H9 (cell line): Measurements from ENCODE around the gene ITPR2. TPM values are rescaled to one million over a fixed set of nuclear protein-coding genes. Genes with fewer than 3 reads are reported as not detected.

Experiments used
- DNase-seq: peaks from one replicate; pipeline ENCODE4 v3.0.0-alpha.2; 2017
- H2AFZ ChIP-seq: one replicate; pipeline ENCODE4 v1.6.1; 2013; ENCODE audit warnings: mild to moderate bottlenecking, low read length, control low read depth, moderate library complexity
- H2AK5ac ChIP-seq: 2 replicates; pipeline ENCODE4 v1.6.1; 2013; ENCODE audit warnings: low read length, control low read depth, mixed read lengths; ENCODE audit not compliant: insufficient read length
- H2BK120ac ChIP-seq: one replicate; pipeline ENCODE4 v1.6.1; 2013; ENCODE audit warnings: low read depth, mild to moderate bottlenecking, low read length, control low read depth, inconsistent platforms; ENCODE audit not compliant: poor library complexity, severe bottlenecking
- H2BK12ac ChIP-seq: 2 replicates; pipeline ENCODE4 v1.6.1; 2013; ENCODE audit warnings: low read length, control low read depth, mixed read lengths, low read depth; ENCODE audit not compliant: insufficient read length
- H2BK15ac ChIP-seq: 2 replicates; pipeline ENCODE4 v1.6.1; 2013; ENCODE audit warnings: low read depth, low read length, control low read depth
- H2BK20ac ChIP-seq: one replicate; pipeline ENCODE4 v1.6.1; 2013; ENCODE audit warnings: low read depth, mild to moderate bottlenecking, low read length, control low read depth, inconsistent platforms; ENCODE audit not compliant: poor library complexity, severe bottlenecking
- H2BK5ac ChIP-seq: 2 replicates; pipeline ENCODE4 v1.6.1; 2013; ENCODE audit warnings: low read length, control low read depth, mixed read lengths; ENCODE audit not compliant: insufficient read length
- H3K14ac ChIP-seq: 2 replicates; pipeline ENCODE4 v1.6.1; 2013; ENCODE audit warnings: low read length, control low read depth; ENCODE audit not compliant: insufficient read depth
- H3K18ac ChIP-seq: 2 replicates; pipeline ENCODE4 v1.6.1; 2013; ENCODE audit warnings: low read depth, mild to moderate bottlenecking, mixed read lengths, low read length, control low read depth; ENCODE audit not compliant: insufficient read length
- H3K23ac ChIP-seq: 2 replicates; pipeline ENCODE4 v1.6.1; 2013; ENCODE audit warnings: low read length, control low read depth, mixed read lengths, low read depth; ENCODE audit not compliant: insufficient read length
- H3K23me2 ChIP-seq: 2 replicates; pipeline ENCODE4 v1.6.1; 2013; ENCODE audit warnings: low read depth, mild to moderate bottlenecking, mixed read lengths, low read length, control low read depth; ENCODE audit not compliant: insufficient read length, poor library complexity, severe bottlenecking
- H3K27ac ChIP-seq: 2 replicates; pipeline ENCODE4 v1.5.1; 2013; ENCODE audit warnings: low read length, control low read depth, mixed read lengths, low read depth; ENCODE audit not compliant: insufficient read length
- H3K27me3 ChIP-seq: 2 replicates; pipeline ENCODE4 v1.6.1; 2013; ENCODE audit warnings: low read length, control low read depth, inconsistent platforms; ENCODE audit not compliant: insufficient read depth
- H3K4ac ChIP-seq: 2 replicates; pipeline ENCODE4 v1.6.1; 2013; ENCODE audit warnings: low read depth, mild to moderate bottlenecking, control low read depth, inconsistent platforms, low read length, moderate library complexity
- H3K4me1 ChIP-seq: 2 replicates; pipeline ENCODE4 v1.6.1; 2013; ENCODE audit warnings: low read length, control low read depth, inconsistent platforms; ENCODE audit not compliant: insufficient read depth
- H3K4me2 ChIP-seq: 2 replicates; pipeline ENCODE4 v1.6.1; 2013; ENCODE audit warnings: low read length, control low read depth, mixed read lengths; ENCODE audit not compliant: insufficient read length, insufficient read depth
- H3K56ac ChIP-seq: 2 replicates; pipeline ENCODE4 v1.6.1; 2013; ENCODE audit warnings: low read depth, mild to moderate bottlenecking, mixed read lengths, low read length, control low read depth; ENCODE audit not compliant: insufficient read length
- H3K79me1 ChIP-seq: 2 replicates; pipeline ENCODE4 v1.6.1; 2013; ENCODE audit warnings: low read depth, mild to moderate bottlenecking, moderate library complexity, low read length, control low read depth, inconsistent platforms; ENCODE audit not compliant: insufficient read depth, poor library complexity, severe bottlenecking
- H3K79me2 ChIP-seq: 2 replicates; pipeline ENCODE4 v1.6.1; 2013; ENCODE audit warnings: low read length, control low read depth, inconsistent platforms; ENCODE audit not compliant: insufficient read depth
- H3K9ac ChIP-seq: 2 replicates; pipeline ENCODE4 v1.6.1; 2013; ENCODE audit warnings: low read length, control low read depth, mixed read lengths; ENCODE audit not compliant: insufficient read length; ENCODE audit errors: extremely low read depth
- H3K9me3 ChIP-seq: one replicate; pipeline ENCODE4 v1.6.1; 2013; ENCODE audit warnings: low read depth, low read length, inconsistent platforms; ENCODE audit not compliant: control insufficient read depth
- H3T11ph ChIP-seq: one replicate; pipeline ENCODE4 v1.6.1; 2013; ENCODE audit warnings: mild to moderate bottlenecking, low read length, control low read depth, inconsistent platforms
- H4K20me1 ChIP-seq: one replicate; pipeline ENCODE4 v1.6.1; 2013; ENCODE audit not compliant: control insufficient read depth, insufficient read length, insufficient read depth
- H4K5ac ChIP-seq: 2 replicates; pipeline ENCODE4 v1.6.1; 2013; ENCODE audit warnings: low read depth, mild to moderate bottlenecking, mixed read lengths, low read length, control low read depth; ENCODE audit not compliant: insufficient read length
- H4K8ac ChIP-seq: replicated peaks from 2 replicates; pipeline ENCODE4 v1.6.1; 2013; ENCODE audit warnings: low read length, control low read depth, mixed read lengths, low read depth; ENCODE audit not compliant: insufficient read length
- H4K91ac ChIP-seq: 2 replicates; pipeline ENCODE4 v1.6.1; 2013; ENCODE audit warnings: low read depth, mild to moderate bottlenecking, moderate library complexity, mixed read lengths, low read length, control low read depth; ENCODE audit not compliant: insufficient read length
- H3K27ac Mint-ChIP-seq, 3 experiments: 2 replicates in 2 of 3; 3 replicates in 1 of 3; pipeline ENCODE4 v1.8.0; 2020 to 2021; ENCODE audit warnings: mixed read lengths in 3 of 3, mild to moderate bottlenecking in 1 of 3, moderate library complexity in 1 of 3
- H3K27me3 Mint-ChIP-seq: 2 replicates; pipeline ENCODE4 v1.8.0; 2021; ENCODE audit warnings: low read depth, mild to moderate bottlenecking, moderate library complexity, mixed read lengths
- H3K36me3 Mint-ChIP-seq, 3 experiments: 2 replicates in 2 of 3; 3 replicates in 1 of 3; pipeline ENCODE4 v1.8.0; 2020 to 2021; ENCODE audit warnings: low read depth in 3 of 3, mixed read lengths in 3 of 3; ENCODE audit not compliant: insufficient read depth in 1 of 3
- H3K4me1 Mint-ChIP-seq, 2 experiments: 2 replicates each; pipeline ENCODE4 v1.8.0; 2020; ENCODE audit warnings: mixed read lengths in 2 of 2
- H3K4me3 Mint-ChIP-seq, 2 experiments: 2 replicates in 1 of 2; 3 replicates in 1 of 2; pipeline ENCODE4 v1.8.0; 2020 to 2021; ENCODE audit warnings: mild to moderate bottlenecking in 2 of 2, mixed read lengths in 2 of 2, moderate library complexity in 1 of 2
- H3K9me3 Mint-ChIP-seq, 2 experiments: 2 replicates in 1 of 2; 3 replicates in 1 of 2; pipeline ENCODE4 v1.8.0; 2020; ENCODE audit warnings: mild to moderate bottlenecking in 2 of 2, mixed read lengths in 2 of 2, moderate library complexity in 1 of 2
- CTCF ChIP-seq: fragments of 200-600 bp; sonication (generic); conservative IDR thresholded peaks from 3 replicates; pipeline ENCODE4 v1.8.0; 2021; ENCODE audit warnings: antibody characterized with exemption, mild to moderate bottlenecking
- WGBS: extraction: QIAGEN DNeasy Blood & Tissue Kit; methylation state at CpG from one replicate; pipeline ENCODE4 v1.1.7; 2013; ENCODE audit warnings: missing lambda C conversion rate, low lambda C conversion rate, mixed read lengths; ENCODE audit not compliant: insufficient read length; ENCODE audit errors: extremely low coverage; 5-methylcytosine and 5-hydroxymethylcytosine counted together
- total RNA-seq: library from RNA; stranded (reverse); gene quantifications from 2 replicates; pipeline ENCODE4 v1.2.1, GENCODE V29; 2021

Gene ITPR2
- total RNA-seq, 1 experiment from 2014 or later, result 14.8 TPM

DNA sequence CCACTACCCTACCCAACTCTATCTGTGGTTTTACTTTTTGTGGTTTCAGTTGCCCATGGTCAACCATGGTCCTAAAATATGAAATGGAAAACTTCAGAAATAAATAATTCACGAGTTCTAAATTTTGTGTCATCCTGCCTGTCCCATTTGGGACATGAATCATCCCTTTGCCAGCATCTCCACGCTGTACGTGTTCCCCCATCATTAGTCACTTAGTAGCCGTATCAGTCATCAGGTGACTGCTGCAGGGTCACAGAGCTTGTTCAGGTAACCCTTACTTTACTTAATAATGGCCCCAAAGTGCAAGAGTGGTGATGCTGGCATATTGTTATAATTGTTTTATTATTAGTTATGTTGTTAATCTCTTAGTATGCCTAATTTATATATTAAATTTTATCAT, 209.9 kb downstream of the ITPR2 start:
- no peak overlapping the region for H3T11ph ChIP-seq
- H3K27ac ChIP-seq, result no peak overlapping the region

More for the DNA sequence above, 209.9 kb downstream of the ITPR2 start:
- Histone ChIP-seq H2AK5ac (no peak overlapping the region), H4K8ac (no peak overlapping the region), H3K79me1 (no peaks in the 10 kb centered on the region), H3K4ac (no peak overlapping the region), H3K4me2 (no peak overlapping the region), H3K56ac (no peak overlapping the region), H3K18ac (no peak overlapping the region), H2BK15ac (no peak overlapping the region), H2AFZ (no peak overlapping the region), H3K27me3 (no peaks in the 10 kb centered on the region), H3K9me3 (no peaks in the 10 kb centered on the region), H3K14ac (no peak overlapping the region), H2BK20ac (no peak overlapping the region), H3K23ac (no peak overlapping the region), H4K5ac (no peak overlapping the region), H3K23me2 (no peaks in the 10 kb centered on the region), H3K9ac (no peak overlapping the region), H2BK120ac (no peak overlapping the region), H4K91ac (no peak overlapping the region), H4K20me1 (no peaks in the 10 kb centered on the region), H3K79me2 (no peaks in the 10 kb centered on the region), H2BK12ac (no peak overlapping the region), H3K4me1 (no peaks in the 10 kb centered on the region), H2BK5ac (no peak overlapping the region)
- no peaks in the 10 kb centered on the region for H3K9me3 Mint-ChIP-seq
- no CpG with 5 or more reads among the region's 4 CpGs for WGBS
- DNase-seq, result no peak
- no peak overlapping the region for H3K4me3 Mint-ChIP-seq
- no peak for TF ChIP-seq CTCF
- no peaks in the 10 kb centered on the region for H3K4me1 Mint-ChIP-seq
- peaks cover 0 to 22% (median 9%) of the 10 kb centered on the region in 3 experiments; a peak in 5 of 7 replicates for H3K36me3 Mint-ChIP-seq
- H3K27me3 Mint-ChIP-seq, result no peaks in the 10 kb centered on the region
- no peak overlapping the region for H3K27ac Mint-ChIP-seq
